ENCODE measurements around the gene MRPS23. TPM values are rescaled to one million over a fixed set of nuclear protein-coding genes. Genes with fewer than 3 reads are reported as not detected.
A peak's percentile ranks its signal among the peaks of the same experiment; 100 is the strongest.

MRPS23 gene
- total and polyA plus RNA-seq, 2 of the 13 experiments (the other 11 are each of a cell fraction or from before 2014, with no cell fraction given), result 63.2 to 181 TPM

DNA sequence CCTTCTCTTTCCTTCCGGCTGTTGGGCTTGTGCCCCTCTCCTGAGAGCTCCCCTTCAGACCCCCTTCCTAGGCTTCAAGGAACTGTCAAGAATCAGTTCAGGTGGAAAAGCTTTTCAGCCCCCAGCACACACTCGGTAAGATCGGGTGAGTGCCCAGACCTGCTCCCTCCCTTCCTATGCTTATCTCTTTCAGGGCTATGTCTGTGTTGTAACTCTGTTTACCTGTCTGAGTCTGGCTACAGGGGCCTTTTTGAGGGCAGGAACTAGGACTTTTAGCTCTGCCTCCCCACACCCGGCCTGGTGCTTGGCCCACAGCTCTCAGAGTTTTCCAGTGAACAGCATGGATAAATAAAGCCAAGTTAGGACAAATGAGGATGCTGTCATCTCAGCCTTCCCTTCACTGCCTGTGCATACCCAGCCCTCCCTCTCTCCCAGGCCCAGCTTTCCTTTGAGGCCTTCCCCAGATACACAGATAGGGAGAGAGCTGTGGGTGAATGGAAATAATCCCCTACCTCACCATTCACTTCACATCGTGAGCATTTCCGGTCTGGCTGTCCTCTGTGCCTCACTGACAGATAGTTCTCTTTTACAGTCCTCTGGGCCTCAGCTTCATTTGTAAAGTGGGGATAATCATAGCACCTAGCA is 5.7 kb upstream of the MRPS23 start (continued):
- TF ChIP-seq, protein P1, sequence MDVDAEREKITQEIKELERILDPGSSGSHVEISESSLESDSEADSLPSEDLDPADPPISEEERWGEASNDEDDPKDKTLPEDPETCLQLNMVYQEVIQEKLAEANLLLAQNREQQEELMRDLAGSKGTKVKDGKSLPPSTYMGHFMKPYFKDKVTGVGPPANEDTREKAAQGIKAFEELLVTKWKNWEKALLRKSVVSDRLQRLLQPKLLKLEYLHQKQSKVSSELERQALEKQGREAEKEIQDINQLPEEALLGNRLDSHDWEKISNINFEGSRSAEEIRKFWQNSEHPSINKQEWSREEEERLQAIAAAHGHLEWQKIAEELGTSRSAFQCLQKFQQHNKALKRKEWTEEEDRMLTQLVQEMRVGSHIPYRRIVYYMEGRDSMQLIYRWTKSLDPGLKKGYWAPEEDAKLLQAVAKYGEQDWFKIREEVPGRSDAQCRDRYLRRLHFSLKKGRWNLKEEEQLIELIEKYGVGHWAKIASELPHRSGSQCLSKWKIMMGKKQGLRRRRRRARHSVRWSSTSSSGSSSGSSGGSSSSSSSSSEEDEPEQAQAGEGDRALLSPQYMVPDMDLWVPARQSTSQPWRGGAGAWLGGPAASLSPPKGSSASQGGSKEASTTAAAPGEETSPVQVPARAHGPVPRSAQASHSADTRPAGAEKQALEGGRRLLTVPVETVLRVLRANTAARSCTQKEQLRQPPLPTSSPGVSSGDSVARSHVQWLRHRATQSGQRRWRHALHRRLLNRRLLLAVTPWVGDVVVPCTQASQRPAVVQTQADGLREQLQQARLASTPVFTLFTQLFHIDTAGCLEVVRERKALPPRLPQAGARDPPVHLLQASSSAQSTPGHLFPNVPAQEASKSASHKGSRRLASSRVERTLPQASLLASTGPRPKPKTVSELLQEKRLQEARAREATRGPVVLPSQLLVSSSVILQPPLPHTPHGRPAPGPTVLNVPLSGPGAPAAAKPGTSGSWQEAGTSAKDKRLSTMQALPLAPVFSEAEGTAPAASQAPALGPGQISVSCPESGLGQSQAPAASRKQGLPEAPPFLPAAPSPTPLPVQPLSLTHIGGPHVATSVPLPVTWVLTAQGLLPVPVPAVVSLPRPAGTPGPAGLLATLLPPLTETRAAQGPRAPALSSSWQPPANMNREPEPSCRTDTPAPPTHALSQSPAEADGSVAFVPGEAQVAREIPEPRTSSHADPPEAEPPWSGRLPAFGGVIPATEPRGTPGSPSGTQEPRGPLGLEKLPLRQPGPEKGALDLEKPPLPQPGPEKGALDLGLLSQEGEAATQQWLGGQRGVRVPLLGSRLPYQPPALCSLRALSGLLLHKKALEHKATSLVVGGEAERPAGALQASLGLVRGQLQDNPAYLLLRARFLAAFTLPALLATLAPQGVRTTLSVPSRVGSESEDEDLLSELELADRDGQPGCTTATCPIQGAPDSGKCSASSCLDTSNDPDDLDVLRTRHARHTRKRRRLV (CRISPR knock-in tag; IDR thresholded peaks at IDR 0.05), result no peak
- no peak for TF ChIP-seq NCOA1 (CRISPR knock-in tag; IDR thresholded peaks at IDR 0.05)
- TF ChIP-seq CCAR2 (optimal IDR thresholded peaks at IDR 0.05; ENCODE audit: low read depth, low read length), result peak; percentile 31
- TF ChIP-seq, protein P2, sequence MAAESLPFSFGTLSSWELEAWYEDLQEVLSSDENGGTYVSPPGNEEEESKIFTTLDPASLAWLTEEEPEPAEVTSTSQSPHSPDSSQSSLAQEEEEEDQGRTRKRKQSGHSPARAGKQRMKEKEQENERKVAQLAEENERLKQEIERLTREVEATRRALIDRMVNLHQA (CRISPR knock-in tag; IDR thresholded peaks at IDR 0.05), result no peak
- no peak for TF ChIP-seq ZNF446 (CRISPR knock-in tag; IDR thresholded peaks at IDR 0.05)
- TF ChIP-seq ZNF883 (CRISPR knock-in tag; IDR thresholded peaks at IDR 0.05; ENCODE audit: not compliant biosample characterization), result no peak
- TF ChIP-seq, protein P3, sequence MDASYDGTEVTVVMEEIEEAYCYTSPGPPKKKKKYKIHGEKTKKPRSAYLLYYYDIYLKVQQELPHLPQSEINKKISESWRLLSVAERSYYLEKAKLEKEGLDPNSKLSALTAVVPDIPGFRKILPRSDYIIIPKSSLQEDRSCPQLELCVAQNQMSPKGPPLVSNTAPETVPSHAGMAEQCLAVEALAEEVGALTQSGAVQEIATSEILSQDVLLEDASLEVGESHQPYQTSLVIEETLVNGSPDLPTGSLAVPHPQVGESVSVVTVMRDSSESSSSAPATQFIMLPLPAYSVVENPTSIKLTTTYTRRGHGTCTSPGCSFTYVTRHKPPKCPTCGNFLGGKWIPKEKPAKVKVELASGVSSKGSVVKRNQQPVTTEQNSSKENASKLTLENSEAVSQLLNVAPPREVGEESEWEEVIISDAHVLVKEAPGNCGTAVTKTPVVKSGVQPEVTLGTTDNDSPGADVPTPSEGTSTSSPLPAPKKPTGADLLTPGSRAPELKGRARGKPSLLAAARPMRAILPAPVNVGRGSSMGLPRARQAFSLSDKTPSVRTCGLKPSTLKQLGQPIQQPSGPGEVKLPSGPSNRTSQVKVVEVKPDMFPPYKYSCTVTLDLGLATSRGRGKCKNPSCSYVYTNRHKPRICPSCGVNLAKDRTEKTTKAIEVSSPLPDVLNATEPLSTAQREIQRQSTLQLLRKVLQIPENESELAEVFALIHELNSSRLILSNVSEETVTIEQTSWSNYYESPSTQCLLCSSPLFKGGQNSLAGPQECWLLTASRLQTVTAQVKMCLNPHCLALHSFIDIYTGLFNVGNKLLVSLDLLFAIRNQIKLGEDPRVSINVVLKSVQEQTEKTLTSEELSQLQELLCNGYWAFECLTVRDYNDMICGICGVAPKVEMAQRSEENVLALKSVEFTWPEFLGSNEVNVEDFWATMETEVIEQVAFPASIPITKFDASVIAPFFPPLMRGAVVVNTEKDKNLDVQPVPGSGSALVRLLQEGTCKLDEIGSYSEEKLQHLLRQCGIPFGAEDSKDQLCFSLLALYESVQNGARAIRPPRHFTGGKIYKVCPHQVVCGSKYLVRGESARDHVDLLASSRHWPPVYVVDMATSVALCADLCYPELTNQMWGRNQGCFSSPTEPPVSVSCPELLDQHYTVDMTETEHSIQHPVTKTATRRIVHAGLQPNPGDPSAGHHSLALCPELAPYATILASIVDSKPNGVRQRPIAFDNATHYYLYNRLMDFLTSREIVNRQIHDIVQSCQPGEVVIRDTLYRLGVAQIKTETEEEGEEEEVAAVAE (CRISPR knock-in tag; IDR thresholded peaks at IDR 0.05; ENCODE audit: borderline replicate concordance), result peak; percentile 76; the same call in 1 of the 2 replicates
- TF ChIP-seq, protein P4, sequence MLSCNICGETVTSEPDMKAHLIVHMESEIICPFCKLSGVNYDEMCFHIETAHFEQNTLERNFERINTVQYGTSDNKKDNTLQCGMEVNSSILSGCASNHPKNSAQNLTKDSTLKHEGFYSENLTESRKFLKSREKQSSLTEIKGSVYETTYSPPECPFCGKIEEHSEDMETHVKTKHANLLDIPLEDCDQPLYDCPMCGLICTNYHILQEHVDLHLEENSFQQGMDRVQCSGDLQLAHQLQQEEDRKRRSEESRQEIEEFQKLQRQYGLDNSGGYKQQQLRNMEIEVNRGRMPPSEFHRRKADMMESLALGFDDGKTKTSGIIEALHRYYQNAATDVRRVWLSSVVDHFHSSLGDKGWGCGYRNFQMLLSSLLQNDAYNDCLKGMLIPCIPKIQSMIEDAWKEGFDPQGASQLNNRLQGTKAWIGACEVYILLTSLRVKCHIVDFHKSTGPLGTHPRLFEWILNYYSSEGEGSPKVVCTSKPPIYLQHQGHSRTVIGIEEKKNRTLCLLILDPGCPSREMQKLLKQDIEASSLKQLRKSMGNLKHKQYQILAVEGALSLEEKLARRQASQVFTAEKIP (CRISPR knock-in tag; IDR thresholded peaks at IDR 0.05; ENCODE audit: borderline replicate concordance), result no peak
- TF ChIP-seq ZSCAN29 (CRISPR knock-in tag; conservative IDR thresholded peaks at IDR 0.05), result peak; percentile 41; the same call in 1 of the 2 replicates
- TF ChIP-seq ZNF558 (CRISPR knock-in tag; IDR thresholded peaks at IDR 0.05; ENCODE audit: borderline replicate concordance), result no peak; the same call in 1 of the 2 replicates
- TF ChIP-seq, protein P5, sequence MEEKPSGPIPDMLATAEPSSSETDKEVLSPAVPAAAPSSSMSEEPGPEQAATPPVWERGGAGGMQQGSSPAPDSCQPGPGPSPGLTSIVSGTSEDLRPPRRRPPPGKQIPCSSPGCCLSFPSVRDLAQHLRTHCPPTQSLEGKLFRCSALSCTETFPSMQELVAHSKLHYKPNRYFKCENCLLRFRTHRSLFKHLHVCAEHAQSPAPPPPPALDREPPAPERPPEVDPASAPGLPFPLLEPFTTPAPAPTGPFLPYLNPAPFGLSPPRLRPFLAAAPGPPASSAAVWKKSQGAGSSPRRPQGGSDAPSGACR (CRISPR knock-in tag; IDR thresholded peaks at IDR 0.05), result no peak; the same call in 1 of the 2 replicates
- peak; percentile 70; the same call in 1 of the 2 replicates for TF ChIP-seq ZNF878 (CRISPR knock-in tag; IDR thresholded peaks at IDR 0.05)
- TF ChIP-seq KDM6A (CRISPR knock-in tag; IDR thresholded peaks at IDR 0.05; ENCODE audit: low read depth), result peak; percentile 83
- TF ChIP-seq CREM (IDR thresholded peaks at IDR 0.05), result peak; percentile 75
- TF ChIP-seq CREM (CRISPR knock-in tag; IDR thresholded peaks at IDR 0.05), result no peak
- peak; percentile 80; the same call in 1 of the 2 replicates for TF ChIP-seq ETV5 (CRISPR knock-in tag; IDR thresholded peaks at IDR 0.05; ENCODE audit: borderline replicate concordance)
- peak; percentile 88 for TF ChIP-seq ZNF263 (CRISPR knock-in tag; IDR thresholded peaks at IDR 0.05)

All from HepG2 (cell line).